GM21528 (cell line): ENCODE results near the gene SLC2A5.
A peak's percentile ranks its signal among the peaks of the same experiment; 100 is the strongest.
"Not testable (repeated sequence)": the region's sequence is repeated elsewhere in the genome, so short reads cannot be mapped to it uniquely, and the experiment has no call there.

ENCODE experiments used
- ATAC-seq: cut with Tn5 transposase; IDR thresholded peaks from one replicate; pipeline ENCODE4 v1.9.1; 2021; ENCODE audit warnings: mild to moderate bottlenecking, moderate library complexity; ENCODE audit not compliant: unreplicated experiment, low FRiP score

Gene SLC2A5

GRCh38 chr1:9010781-9011323 lies 58.6 kb downstream of the SLC2A5 start:
- ATAC-seq = no peak

- no peak for ATAC-seq
These were observed 59.7 kb downstream of the SLC2A5 start for GRCh38 chr1:9009438-9010370.

- no peak for ATAC-seq
These were observed 61.2 kb downstream of the SLC2A5 start for GRCh38 chr1:9008236-9008635.

GRCh38 chr1:9006956-9007615 lies 62.3 kb downstream of the SLC2A5 start:
- ATAC-seq = no peak

- ATAC-seq = no peak
These were observed 64.1 kb downstream of the SLC2A5 start for GRCh38 chr1:9005395-9005708.

- peak; percentile 50 for ATAC-seq
These were observed 64.6 kb downstream of the SLC2A5 start for GRCh38 chr1:9004700-9005394.

- ATAC-seq = no peak
These were observed 65.3 kb downstream of the SLC2A5 start for GRCh38 chr1:9004031-9004699.

GRCh38 chr1:9002215-9002560 lies 67.2 kb downstream of the SLC2A5 start:
- ATAC-seq = not testable (repeated sequence)

GRCh38 chr1:9001534-9002214 lies 67.8 kb downstream of the SLC2A5 start:
- ATAC-seq = not testable (repeated sequence)

GRCh38 chr1:8993962-8994675 lies 75.3 kb downstream of the SLC2A5 start:
- ATAC-seq = not testable (repeated sequence)

GRCh38 chr1:8992936-8993687 lies 76.3 kb downstream of the SLC2A5 start:
- no peak for ATAC-seq

- no peak for ATAC-seq
These were observed 79.6 kb downstream of the SLC2A5 start for GRCh38 chr1:8989821-8990220.

GRCh38 chr1:8989061-8989460 lies 80.4 kb downstream of the SLC2A5 start:
- ATAC-seq = no peak

- ATAC-seq = no peak
These were observed 80.8 kb downstream of the SLC2A5 start for GRCh38 chr1:8988618-8988967.

- no peak for ATAC-seq
These were observed 81.4 kb downstream of the SLC2A5 start for GRCh38 chr1:8987881-8988617.

- ATAC-seq = no peak
These were observed 82.6 kb downstream of the SLC2A5 start for GRCh38 chr1:8986814-8987190.

GRCh38 chr1:8985915-8986813 lies 83.3 kb downstream of the SLC2A5 start:
- no peak for ATAC-seq
